PC-9 (cell line): ENCODE data around the gene NKAIN1. TPM values are rescaled to one million over a fixed set of nuclear protein-coding genes. Genes with fewer than 3 reads are reported as not detected.

ENCODE experiments used
- BruUV-seq: library from RNA; stranded (reverse); fragments of 400-500 nt; replicated peaks from 2 replicates; lab custom pipeline; 2021; lab: Mats Ljungman, UMichigan
- CTCF ChIA-PET: fragments of 300-600 bp; sonication (Branson Sonifier 250); formaldehyde crosslinking; loops from one replicate; lab custom pipeline; 2022; ENCODE audit warnings: antibody characterized with exemption; lab: Charles Lee
- POLR2A ChIA-PET: fragments of 300-600 bp; sonication (Branson Sonifier 250); formaldehyde crosslinking; loops from one replicate; lab custom pipeline; 2022; ENCODE audit warnings: antibody characterized with exemption; ENCODE audit not compliant: unreplicated experiment; lab: Charles Lee
- DNase-seq, 2 experiments: peaks; one replicate each; pipeline versions ENCODE4 v3.0.0 to v3.0.0-alpha.2; 2015 to 2022; ENCODE audit warnings: mixed read lengths in 1 of 2
- H2AFZ ChIP-seq: fragments of 200-600 bp; sonication (generic); 2 replicates; pipeline ENCODE4 v1.8.1; 2017; ENCODE audit warnings: antibody characterized with exemption
- H3F3A ChIP-seq: fragments of 200-600 bp; sonication (generic); 2 replicates; pipeline ENCODE4 v1.8.1; 2017; ENCODE audit warnings: antibody characterized with exemption, mild to moderate bottlenecking, low read depth; ENCODE audit not compliant: insufficient read depth
- H3K27ac ChIP-seq: fragments of 200-600 bp; sonication (generic); 2 replicates; pipeline ENCODE4 v1.6.1; 2016; ENCODE audit warnings: mixed run types
- H3K27me3 ChIP-seq: fragments of 200-600 bp; sonication (generic); 2 replicates; pipeline ENCODE4 v1.6.1; 2016; ENCODE audit warnings: low read depth, mixed run types; ENCODE audit not compliant: insufficient read depth
- H3K36me3 ChIP-seq: fragments of 200-600 bp; sonication (generic); 2 replicates; pipeline ENCODE4 v1.6.1; 2016; ENCODE audit warnings: low read depth, mixed run types
- H3K4me1 ChIP-seq: fragments of 200-600 bp; sonication (generic); replicated peaks from 2 replicates; pipeline ENCODE4 v1.6.1; 2016; ENCODE audit warnings: mixed run types; ENCODE audit not compliant: insufficient read depth
- H3K4me2 ChIP-seq: fragments of 200-600 bp; sonication (generic); 2 replicates; pipeline ENCODE4 v1.6.1; 2017; ENCODE audit warnings: mixed run types
- H3K4me3 ChIP-seq: fragments of 200-600 bp; sonication (generic); 2 replicates; pipeline ENCODE4 v1.6.1; 2016; ENCODE audit warnings: mixed run types
- H3K79me2 ChIP-seq: fragments of 200-600 bp; sonication (generic); 2 replicates; pipeline ENCODE4 v1.6.1; 2017; ENCODE audit warnings: low read depth, mixed run types
- H3K9me2 ChIP-seq: fragments of 200-600 bp; sonication (generic); 2 replicates; pipeline ENCODE4 v1.8.1; 2017; ENCODE audit warnings: mild to moderate bottlenecking; ENCODE audit not compliant: insufficient read depth
- H3K9me3 ChIP-seq: fragments of 200-600 bp; sonication (generic); 2 replicates; pipeline ENCODE4 v1.8.1; 2016; ENCODE audit warnings: low read depth; ENCODE audit not compliant: insufficient read depth
- H4K20me1 ChIP-seq: fragments of 200-600 bp; sonication (generic); 2 replicates; pipeline ENCODE4 v1.8.1; 2017; ENCODE audit not compliant: insufficient read depth
- EZH2 ChIP-seq: fragments of 200-600 bp; sonication (generic); IDR thresholded peaks from 2 replicates; pipeline ENCODE4 v1.8.0; 2017; ENCODE audit warnings: antibody characterized with exemption, low read depth
- intact Hi-C: fragments of 100-400 bp; cut with micrococcal nuclease; formaldehyde crosslinking; loops from one replicate; pipeline ENCODE4 v1.10.0; 2022; ENCODE audit not compliant: unreplicated experiment
- total RNA-seq: library from RNA; stranded (reverse); gene quantifications from 2 replicates; pipeline ENCODE4 v1.2.3, GENCODE V29; 2021
- TF ChIP-seq, protein P1 (sequence below): fragments of 200-600 bp; sonication (generic); conservative IDR thresholded peaks from 2 replicates; pipeline ENCODE4 v1.6.1; 2017; ENCODE audit warnings: mixed run types, antibody characterized with exemption, mild to moderate bottlenecking, moderate library complexity

The NKAIN1 gene
- total RNA-seq, 1 experiment from 2014 or later = 0.96 TPM

DNA sequence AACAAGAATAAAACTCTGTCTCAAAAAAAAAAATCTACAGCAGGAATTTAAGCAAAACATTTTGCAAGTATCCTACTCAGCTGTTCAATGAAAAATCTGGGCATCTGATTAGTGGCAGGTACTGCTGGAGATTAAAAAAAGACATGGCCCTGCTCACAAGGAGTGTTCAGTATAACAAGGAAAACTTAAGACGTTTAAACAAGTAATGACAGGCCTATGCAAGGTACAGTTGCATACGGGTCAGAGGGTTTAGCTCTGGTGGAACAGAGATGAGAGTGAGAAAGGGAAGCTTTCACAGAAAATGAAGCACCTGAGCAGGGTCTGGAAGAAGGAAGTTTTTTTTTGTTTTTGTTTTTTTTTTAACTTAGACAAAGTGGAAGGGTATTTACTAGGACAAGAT, 33.9 kb upstream of the NKAIN1 start:
- H3K27me3 ChIP-seq = no peaks in the 10 kb centered on the region
- no peaks in the 10 kb centered on the region for H3K79me2 ChIP-seq
- TF ChIP-seq EZH2 = no peak
- TF ChIP-seq, protein P1, sequence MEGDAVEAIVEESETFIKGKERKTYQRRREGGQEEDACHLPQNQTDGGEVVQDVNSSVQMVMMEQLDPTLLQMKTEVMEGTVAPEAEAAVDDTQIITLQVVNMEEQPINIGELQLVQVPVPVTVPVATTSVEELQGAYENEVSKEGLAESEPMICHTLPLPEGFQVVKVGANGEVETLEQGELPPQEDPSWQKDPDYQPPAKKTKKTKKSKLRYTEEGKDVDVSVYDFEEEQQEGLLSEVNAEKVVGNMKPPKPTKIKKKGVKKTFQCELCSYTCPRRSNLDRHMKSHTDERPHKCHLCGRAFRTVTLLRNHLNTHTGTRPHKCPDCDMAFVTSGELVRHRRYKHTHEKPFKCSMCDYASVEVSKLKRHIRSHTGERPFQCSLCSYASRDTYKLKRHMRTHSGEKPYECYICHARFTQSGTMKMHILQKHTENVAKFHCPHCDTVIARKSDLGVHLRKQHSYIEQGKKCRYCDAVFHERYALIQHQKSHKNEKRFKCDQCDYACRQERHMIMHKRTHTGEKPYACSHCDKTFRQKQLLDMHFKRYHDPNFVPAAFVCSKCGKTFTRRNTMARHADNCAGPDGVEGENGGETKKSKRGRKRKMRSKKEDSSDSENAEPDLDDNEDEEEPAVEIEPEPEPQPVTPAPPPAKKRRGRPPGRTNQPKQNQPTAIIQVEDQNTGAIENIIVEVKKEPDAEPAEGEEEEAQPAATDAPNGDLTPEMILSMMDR = no peak
- H3K9me3 ChIP-seq = no peaks in the 10 kb centered on the region
- BruUV-seq = no TSS peak
- H3K27ac ChIP-seq = no peak overlapping the region
- ChIA-PET CTCF (no interaction called here), POLR2A (no interaction called here)
- no peaks in the 10 kb centered on the region for H4K20me1 ChIP-seq
- no peak overlapping the region for H3K4me2 ChIP-seq
- no peak overlapping the region for H2AFZ ChIP-seq
- DNase-seq = no peak
- 0 out of 2 replicates have a peak, but pooled peaks cover 6% of the 10 kb centered on the region for H3K36me3 ChIP-seq
- intact Hi-C loops = no loop called here
- H3F3A ChIP-seq = no peaks in the 10 kb centered on the region
- no peaks in the 10 kb centered on the region for H3K4me1 ChIP-seq
- H3K4me3 ChIP-seq = no peak overlapping the region
- no peaks in the 10 kb centered on the region for H3K9me2 ChIP-seq

GRCh38 chr1:31272369-31272768, 32.7 kb upstream of the NKAIN1 start:
- ChIA-PET CTCF (no interaction called here), POLR2A (no interaction called here)
- H3K79me2 ChIP-seq = no peaks in the 10 kb centered on the region
- H3K9me2 ChIP-seq = no peaks in the 10 kb centered on the region
- no peak overlapping the region for H3K4me3 ChIP-seq
- H3F3A ChIP-seq = no peaks in the 10 kb centered on the region
- TF ChIP-seq, protein P1 = no peak
- no peak for TF ChIP-seq EZH2
- no peak overlapping the region for H3K27ac ChIP-seq
- intact Hi-C loops = no loop called here
- no peak overlapping the region for H3K4me2 ChIP-seq
- no peaks in the 10 kb centered on the region for H3K27me3 ChIP-seq
- BruUV-seq = no TSS peak
- no peaks in the 10 kb centered on the region for H4K20me1 ChIP-seq
- H3K36me3 ChIP-seq = 0 out of 2 replicates have a peak, but pooled peaks cover 6% of the 10 kb centered on the region
- no peak for DNase-seq
- H3K9me3 ChIP-seq = no peaks in the 10 kb centered on the region
- no peak overlapping the region for H2AFZ ChIP-seq
- no peaks in the 10 kb centered on the region for H3K4me1 ChIP-seq

DNA sequence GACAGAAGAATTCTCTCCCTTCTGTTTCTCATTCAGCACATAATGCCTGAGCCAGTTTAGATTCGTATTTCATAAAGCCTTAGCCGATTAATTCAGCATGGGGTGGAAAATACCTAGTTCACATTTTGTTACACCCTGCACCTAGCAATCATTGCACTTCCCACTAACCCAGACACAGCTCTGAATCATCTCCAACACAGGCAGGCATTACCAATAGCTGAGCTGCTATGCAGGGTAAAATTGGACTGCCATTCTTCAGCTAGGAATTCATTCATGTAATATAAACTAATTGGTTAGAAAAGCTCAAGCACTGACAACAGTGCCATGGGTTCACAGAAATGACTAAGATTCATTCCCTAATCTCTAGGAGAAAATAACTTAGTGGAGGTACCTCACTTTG, 26.9 kb upstream of the NKAIN1 start:
- Histone ChIP-seq H3K4me1 (no peaks in the 10 kb centered on the region), H2AFZ (no peak overlapping the region), H4K20me1 (no peaks in the 10 kb centered on the region), H3K9me3 (no peaks in the 10 kb centered on the region), H3K36me3 (0 out of 2 replicates have a peak, but pooled peaks cover 3% of the 10 kb centered on the region), H3K27ac (no peak overlapping the region), H3F3A (no peaks in the 10 kb centered on the region), H3K4me2 (no peak overlapping the region), H3K9me2 (no peaks in the 10 kb centered on the region), H3K4me3 (no peak overlapping the region), H3K27me3 (no peaks in the 10 kb centered on the region), H3K79me2 (no peaks in the 10 kb centered on the region)
- ChIA-PET POLR2A (no interaction called here), CTCF (no interaction called here)
- no peak for DNase-seq
- no TSS peak for BruUV-seq
- TF ChIP-seq, protein P1 = no peak
- TF ChIP-seq EZH2 = no peak
- intact Hi-C loops = no loop called here
